ENCODE measurements around the gene S100A7.
"Not testable (repeated sequence)": the region's sequence is repeated elsewhere in the genome, so short reads cannot be mapped to it uniquely, and the experiment has no call there.

S100A7 gene

GRCh38 chr1:153429266-153430165, 30.9 kb downstream of the S100A7 start:
- H3K4me1 ChIP-seq (ENCODE audit: insufficient read depth, low read length) = no peaks in the 10 kb centered on the region
- H3K27me3 ChIP-seq (ENCODE audit: insufficient read depth, low read length) = 0 out of 2 replicates have a peak, but pooled peaks cover 6% of the 10 kb centered on the region
- no peaks in the 10 kb centered on the region for H3K9me3 ChIP-seq (ENCODE audit: insufficient read depth, low read depth, low read length)
- H3K9ac ChIP-seq (ENCODE audit: low read depth, low read length) = no peak overlapping the region
- H3K27ac ChIP-seq (ENCODE audit: low read length) = no peak overlapping the region
- H3K36me3 ChIP-seq (ENCODE audit: insufficient read depth, low read depth, low read length) = no peaks in the 10 kb centered on the region
- no peak overlapping the region for H3K4me3 ChIP-seq (ENCODE audit: low read length)

GRCh38 chr1:153428791-153429190, 31.7 kb downstream of the S100A7 start:
- H3K4me3 ChIP-seq (ENCODE audit: low read length) = no peak overlapping the region
- H3K36me3 ChIP-seq (ENCODE audit: insufficient read depth, low read depth, low read length) = no peaks in the 10 kb centered on the region
- no peaks in the 10 kb centered on the region for H3K4me1 ChIP-seq (ENCODE audit: insufficient read depth, low read length)
- 0 out of 2 replicates have a peak, but pooled peaks cover 6% of the 10 kb centered on the region for H3K27me3 ChIP-seq (ENCODE audit: insufficient read depth, low read length)
- H3K9me3 ChIP-seq (ENCODE audit: insufficient read depth, low read depth, low read length) = no peaks in the 10 kb centered on the region
- H3K9ac ChIP-seq (ENCODE audit: low read depth, low read length) = no peak overlapping the region
- H3K27ac ChIP-seq (ENCODE audit: low read length) = no peak overlapping the region

- Histone ChIP-seq H3K4me3 (ENCODE audit: low read length) (no peak overlapping the region), H3K27me3 (ENCODE audit: insufficient read depth, low read length) (0 out of 2 replicates have a peak, but pooled peaks cover 6% of the 10 kb centered on the region), H3K27ac (ENCODE audit: low read length) (no peak overlapping the region), H3K9me3 (ENCODE audit: insufficient read depth, low read depth, low read length) (no peaks in the 10 kb centered on the region), H3K36me3 (ENCODE audit: insufficient read depth, low read depth, low read length) (no peaks in the 10 kb centered on the region), H3K4me1 (ENCODE audit: insufficient read depth, low read length) (no peaks in the 10 kb centered on the region), H3K9ac (ENCODE audit: low read depth, low read length) (no peak overlapping the region)
Measured at GRCh38 chr1:153428073-153428638, 32.3 kb downstream of the S100A7 start.

GRCh38 chr1:153426809-153427208, 33.6 kb downstream of the S100A7 start:
- H3K27me3 ChIP-seq (ENCODE audit: insufficient read depth, low read length) = 0 out of 2 replicates have a peak, but pooled peaks cover 6% of the 10 kb centered on the region
- H3K9ac ChIP-seq (ENCODE audit: low read depth, low read length) = no peak overlapping the region
- no peaks in the 10 kb centered on the region for H3K4me1 ChIP-seq (ENCODE audit: insufficient read depth, low read length)
- no peak overlapping the region for H3K27ac ChIP-seq (ENCODE audit: low read length)
- H3K36me3 ChIP-seq (ENCODE audit: insufficient read depth, low read depth, low read length) = no peaks in the 10 kb centered on the region
- H3K4me3 ChIP-seq (ENCODE audit: low read length) = no peak overlapping the region
- H3K9me3 ChIP-seq (ENCODE audit: insufficient read depth, low read depth, low read length) = no peaks in the 10 kb centered on the region

GRCh38 chr1:153422450-153423068, 37.9 kb downstream of the S100A7 start:
- Histone ChIP-seq H3K27ac (ENCODE audit: low read length) (no peak overlapping the region), H3K4me1 (ENCODE audit: insufficient read depth, low read length) (no peaks in the 10 kb centered on the region), H3K4me3 (ENCODE audit: low read length) (no peak overlapping the region), H3K9ac (ENCODE audit: low read depth, low read length) (no peak overlapping the region), H3K36me3 (ENCODE audit: insufficient read depth, low read depth, low read length) (no peaks in the 10 kb centered on the region), H3K27me3 (ENCODE audit: insufficient read depth, low read length) (0 out of 2 replicates have a peak, but pooled peaks cover 6% of the 10 kb centered on the region), H3K9me3 (ENCODE audit: insufficient read depth, low read depth, low read length) (no peaks in the 10 kb centered on the region)

- no peak overlapping the region for H3K27ac ChIP-seq (ENCODE audit: low read length)
- H3K4me1 ChIP-seq (ENCODE audit: insufficient read depth, low read length) = no peaks in the 10 kb centered on the region
- no peaks in the 10 kb centered on the region for H3K9me3 ChIP-seq (ENCODE audit: insufficient read depth, low read depth, low read length)
- no peak overlapping the region for H3K9ac ChIP-seq (ENCODE audit: low read depth, low read length)
- H3K4me3 ChIP-seq (ENCODE audit: low read length) = no peak overlapping the region
- no peaks in the 10 kb centered on the region for H3K36me3 ChIP-seq (ENCODE audit: insufficient read depth, low read depth, low read length)
- H3K27me3 ChIP-seq (ENCODE audit: insufficient read depth, low read length) = no peaks in the 10 kb centered on the region
Measured at GRCh38 chr1:153420306-153420705, 40.1 kb downstream of the S100A7 start.

- not testable (repeated sequence) for H3K9me3 ChIP-seq (ENCODE audit: insufficient read depth, low read depth, low read length); H3K27me3 ChIP-seq (ENCODE audit: insufficient read depth, low read length); H3K9ac ChIP-seq (ENCODE audit: low read depth, low read length); H3K36me3 ChIP-seq (ENCODE audit: insufficient read depth, low read depth, low read length); H3K4me1 ChIP-seq (ENCODE audit: insufficient read depth, low read length); H3K27ac ChIP-seq (ENCODE audit: low read length); H3K4me3 ChIP-seq (ENCODE audit: low read length)
Measured at GRCh38 chr1:153419436-153419793, 41.0 kb downstream of the S100A7 start.

GRCh38 chr1:153418758-153419435, 41.6 kb downstream of the S100A7 start:
- H3K9ac ChIP-seq (ENCODE audit: low read depth, low read length); H3K27me3 ChIP-seq (ENCODE audit: insufficient read depth, low read length); H3K27ac ChIP-seq (ENCODE audit: low read length); H3K4me1 ChIP-seq (ENCODE audit: insufficient read depth, low read length); H3K4me3 ChIP-seq (ENCODE audit: low read length); H3K9me3 ChIP-seq (ENCODE audit: insufficient read depth, low read depth, low read length); H3K36me3 ChIP-seq (ENCODE audit: insufficient read depth, low read depth, low read length): not testable (repeated sequence)

- Histone ChIP-seq H3K36me3 (ENCODE audit: insufficient read depth, low read depth, low read length) (no peaks in the 10 kb centered on the region), H3K9me3 (ENCODE audit: insufficient read depth, low read depth, low read length) (no peaks in the 10 kb centered on the region), H3K27me3 (ENCODE audit: insufficient read depth, low read length) (no peaks in the 10 kb centered on the region), H3K4me3 (ENCODE audit: low read length) (no peak overlapping the region), H3K27ac (ENCODE audit: low read length) (no peak overlapping the region), H3K4me1 (ENCODE audit: insufficient read depth, low read length) (no peaks in the 10 kb centered on the region), H3K9ac (ENCODE audit: low read depth, low read length) (no peak overlapping the region)
Measured at GRCh38 chr1:153417136-153417888, 43.1 kb downstream of the S100A7 start.

GRCh38 chr1:153415850-153416570, 44.4 kb downstream of the S100A7 start, which contains the start of gene S100A7A:
Gene S100A7A, plus strand, starts transcription at chr1:153416520. Its CDS starts 1,563 bp downstream, at chr1:153418083.
- H3K4me3 ChIP-seq (ENCODE audit: low read length) = no peak within 1 kb of the TSS
- no peaks in the 10 kb centered on the region for H3K9me3 ChIP-seq (ENCODE audit: insufficient read depth, low read depth, low read length)
- no peak within 1 kb of the TSS for H3K27ac ChIP-seq (ENCODE audit: low read length)
- no peaks in the 10 kb centered on the region for H3K4me1 ChIP-seq (ENCODE audit: insufficient read depth, low read length)
- H3K9ac ChIP-seq (ENCODE audit: low read depth, low read length) = no peak within 1 kb of the TSS
- H3K27me3 ChIP-seq (ENCODE audit: insufficient read depth, low read length) = no peaks in the 10 kb centered on the region
- H3K36me3 ChIP-seq (ENCODE audit: insufficient read depth, low read depth, low read length) = no peaks in the 10 kb centered on the region
